Osteoblast (primary cell): Measurements from ENCODE around the gene DENND1A. TPM values are rescaled to one million over a fixed set of nuclear protein-coding genes. Genes with fewer than 3 reads are reported as not detected.

Source experiments
- DNase-seq: peaks from one replicate; pipeline ENCODE4 v3.0.0; 2011; ENCODE audit warnings: low spot score, mixed read lengths; ENCODE audit not compliant: insufficient read length; ENCODE audit errors: missing footprints
- H2AFZ ChIP-seq: 2 replicates; pipeline ENCODE4 v1.6.0; 2011; ENCODE audit warnings: mild to moderate bottlenecking, low read length
- H3K27ac ChIP-seq: 2 replicates; pipeline ENCODE4 v1.5.1; 2011; ENCODE audit warnings: mild to moderate bottlenecking, low read depth, low read length, moderate library complexity
- H3K27me3 ChIP-seq: 2 replicates; pipeline ENCODE4 v1.6.0; 2012; ENCODE audit warnings: mild to moderate bottlenecking, control low read depth, inconsistent platforms, low read length, moderate library complexity; ENCODE audit not compliant: insufficient read depth
- H3K36me3 ChIP-seq: 2 replicates; pipeline ENCODE4 v1.5.1; 2011; ENCODE audit warnings: mild to moderate bottlenecking, low read length, control low read depth, moderate library complexity; ENCODE audit not compliant: insufficient read depth
- H3K4me1 ChIP-seq: 2 replicates; pipeline ENCODE4 v1.5.1; 2011; ENCODE audit warnings: mild to moderate bottlenecking, low read length, control low read depth, moderate library complexity; ENCODE audit not compliant: insufficient read depth
- H3K4me2 ChIP-seq: 2 replicates; pipeline ENCODE4 v1.6.0; 2011; ENCODE audit warnings: mild to moderate bottlenecking, low read length; ENCODE audit not compliant: insufficient read depth
- H3K4me3 ChIP-seq: fragments of 200-600 bp; sonication (generic); 3 replicates; pipeline ENCODE4 v1.5.1; 2012; ENCODE audit warnings: mild to moderate bottlenecking, low read length, inconsistent platforms; ENCODE audit not compliant: insufficient read depth
- H3K79me2 ChIP-seq: 2 replicates; pipeline ENCODE4 v1.6.0; 2012; ENCODE audit warnings: mild to moderate bottlenecking, low read length, control low read depth, inconsistent platforms; ENCODE audit not compliant: insufficient read depth
- H3K9me3 ChIP-seq: 2 replicates; pipeline ENCODE4 v1.5.1; 2011; ENCODE audit warnings: low read depth, low read length, control low read depth
- H4K20me1 ChIP-seq: 2 replicates; pipeline ENCODE4 v1.6.0; 2012; ENCODE audit warnings: mild to moderate bottlenecking, low read length, control low read depth; ENCODE audit not compliant: insufficient read depth
- CTCF ChIP-seq: IDR thresholded peaks from 2 replicates; pipeline ENCODE4 v1.5.1; 2011; ENCODE audit warnings: mild to moderate bottlenecking, low read depth, low read length, moderate library complexity; ENCODE audit errors: extremely low read depth
- total RNA-seq: library from RNA; depleted of rRNA; stranded (reverse); fragments of >200 nt; gene quantifications from 2 replicates; pipeline ENCODE4 v1.2.3, GENCODE V29; 2012

DENND1A gene
- total RNA-seq, 1 donor = 14.1 TPM

GRCh38 chr9:123792501-123792900 lies 137.4 kb downstream of the DENND1A start:
- Histone ChIP-seq H3K27me3 (no peaks in the 10 kb centered on the region), H3K4me3 (no peak overlapping the region), H3K4me2 (no peak overlapping the region), H3K36me3 (no peaks in the 10 kb centered on the region), H3K4me1 (peaks cover 2% of the 10 kb centered on the region), H3K79me2 (no peaks in the 10 kb centered on the region), H2AFZ (no peak overlapping the region), H4K20me1 (no peaks in the 10 kb centered on the region), H3K27ac (no peak overlapping the region), H3K9me3 (no peaks in the 10 kb centered on the region)
- no peak for TF ChIP-seq CTCF
- DNase-seq = no peak

- H3K79me2 ChIP-seq = no peaks in the 10 kb centered on the region
- DNase-seq = no peak
- no peaks in the 10 kb centered on the region for H4K20me1 ChIP-seq
- H3K36me3 ChIP-seq = no peaks in the 10 kb centered on the region
- no peak overlapping the region for H3K27ac ChIP-seq
- no peaks in the 10 kb centered on the region for H3K27me3 ChIP-seq
- peaks cover 18% of the 10 kb centered on the region for H3K4me1 ChIP-seq
- H2AFZ ChIP-seq = no peak overlapping the region
- no peak overlapping the region for H3K4me3 ChIP-seq
- no peak overlapping the region for H3K4me2 ChIP-seq
- no peaks in the 10 kb centered on the region for H3K9me3 ChIP-seq
- TF ChIP-seq CTCF = no peak
Measured at GRCh38 chr9:123789554-123790292, 140.2 kb downstream of the DENND1A start.

- no peaks in the 10 kb centered on the region for H3K27me3 ChIP-seq
- H3K36me3 ChIP-seq = no peaks in the 10 kb centered on the region
- no peaks in the 10 kb centered on the region for H4K20me1 ChIP-seq
- DNase-seq = no peak
- H3K4me3 ChIP-seq = no peak overlapping the region
- H3K79me2 ChIP-seq = no peaks in the 10 kb centered on the region
- H3K9me3 ChIP-seq = no peaks in the 10 kb centered on the region
- TF ChIP-seq CTCF = no peak
- peaks cover 34% of the 10 kb centered on the region for H3K4me1 ChIP-seq
- H2AFZ ChIP-seq = no peak overlapping the region
- H3K4me2 ChIP-seq = no peak overlapping the region
- no peak overlapping the region for H3K27ac ChIP-seq
Measured at GRCh38 chr9:123787416-123787815, 142.5 kb downstream of the DENND1A start.

- H3K4me3 ChIP-seq = no peak overlapping the region
- H4K20me1 ChIP-seq = no peaks in the 10 kb centered on the region
- no peaks in the 10 kb centered on the region for H3K9me3 ChIP-seq
- H3K4me2 ChIP-seq = peak overlapping the region; percentile 3
- H3K79me2 ChIP-seq = no peaks in the 10 kb centered on the region
- DNase-seq = no peak
- H3K27me3 ChIP-seq = no peaks in the 10 kb centered on the region
- peak overlapping the region; percentile 24 for H3K27ac ChIP-seq
- H3K4me1 ChIP-seq = peaks cover 34% of the 10 kb centered on the region
- TF ChIP-seq CTCF = no peak
- no peaks in the 10 kb centered on the region for H3K36me3 ChIP-seq
- no peak overlapping the region for H2AFZ ChIP-seq
Measured at GRCh38 chr9:123784518-123784917, 145.4 kb downstream of the DENND1A start.
